Esophagus mucosa (tissue), 1 donor: ENCODE results near the gene NONO. TPM values are rescaled to one million over a fixed set of nuclear protein-coding genes. Genes with fewer than 3 reads are reported as not detected.
"Not testable (repeated sequence)": the region's sequence is repeated elsewhere in the genome, so short reads cannot be mapped to it uniquely, and the experiment has no call there.

Source experiments
- ATAC-seq: fragments of 200-7000 bp; cut with Tn5 transposase; one replicate; pipeline ENCODE4 v1.9.1; 2020
- total RNA-seq: library from RNA; stranded (reverse); gene quantifications from one replicate; pipeline ENCODE4 v1.2.4, GENCODE V29; 2023
- donor health status: DM: yes; HTN: yes; CAD: no.

Gene NONO
- total RNA-seq, 1 donor from 2014 or later, result 192 TPM

DNA sequence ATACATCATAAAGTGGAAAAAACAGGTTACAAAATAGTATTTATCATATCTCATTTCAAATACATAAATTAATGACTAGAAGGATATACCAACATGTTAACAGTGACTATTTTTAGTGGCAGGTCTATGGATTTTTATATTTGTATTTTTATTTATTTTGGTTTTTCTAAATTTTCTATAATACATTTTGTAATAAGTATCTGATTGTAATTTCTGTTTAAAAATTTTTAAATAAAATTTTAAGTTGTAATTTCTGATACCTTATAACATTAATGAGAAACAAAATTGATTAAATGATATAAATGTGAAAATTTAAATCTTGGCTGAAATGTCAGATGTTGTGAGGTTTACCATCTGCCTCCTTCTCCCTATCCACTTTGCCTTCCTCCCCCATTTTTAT lies 2.5 kb downstream of the NONO start:
- no peak for ATAC-seq

DNA sequence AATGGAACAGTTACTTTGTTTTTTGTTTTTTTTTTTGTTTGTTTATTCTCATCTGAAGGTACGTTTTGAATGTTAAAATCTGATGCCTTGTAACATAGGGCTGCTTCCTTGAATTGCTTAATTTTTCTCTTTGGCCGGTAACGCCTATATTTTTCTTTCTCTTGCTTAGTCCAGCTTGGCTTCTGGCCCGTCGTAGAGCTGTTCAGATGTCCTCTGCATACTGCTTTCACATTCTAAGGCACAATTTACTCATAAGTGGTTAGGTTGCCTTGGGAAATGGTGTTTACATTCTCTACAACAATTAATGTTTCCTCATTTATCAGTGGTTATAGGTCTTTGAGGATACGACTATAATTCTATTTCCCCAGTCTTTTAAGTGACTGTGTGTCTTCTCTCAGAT lies 7.9 kb downstream of the NONO start:
- ATAC-seq, result no peak

DNA sequence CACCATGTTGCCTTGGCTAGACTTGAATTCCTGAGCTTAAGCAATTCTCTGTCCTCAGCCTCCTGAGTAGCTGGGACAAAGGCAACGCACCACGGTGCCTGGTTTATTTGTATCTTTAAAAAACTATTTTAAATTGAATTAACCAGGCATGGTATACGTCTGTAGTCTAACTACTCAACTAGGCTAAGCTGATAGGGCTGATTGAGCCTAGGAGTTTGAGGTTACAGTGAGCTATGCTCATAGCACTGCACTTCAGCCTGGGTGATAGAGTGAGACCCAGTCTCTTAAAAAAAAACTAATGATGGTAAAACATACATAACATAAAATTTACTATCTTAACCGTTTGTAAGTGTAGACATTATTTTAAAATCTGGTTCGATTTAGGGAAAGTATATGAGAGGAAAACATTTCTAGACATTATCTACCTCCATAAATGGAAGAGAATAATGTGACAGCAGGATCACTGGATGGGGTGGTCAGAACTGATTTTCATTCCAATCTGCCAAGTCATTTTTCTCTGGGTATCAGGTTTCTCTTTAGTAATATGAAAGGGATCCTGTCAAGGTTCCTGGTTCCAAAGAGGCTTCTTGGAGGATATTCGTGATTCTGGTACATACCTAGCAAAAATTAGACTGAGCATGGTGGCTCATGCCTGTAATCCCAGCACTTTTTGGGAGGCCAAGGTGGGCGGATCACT lies 9.4 kb downstream of the NONO start:
- no peak for ATAC-seq

DNA sequence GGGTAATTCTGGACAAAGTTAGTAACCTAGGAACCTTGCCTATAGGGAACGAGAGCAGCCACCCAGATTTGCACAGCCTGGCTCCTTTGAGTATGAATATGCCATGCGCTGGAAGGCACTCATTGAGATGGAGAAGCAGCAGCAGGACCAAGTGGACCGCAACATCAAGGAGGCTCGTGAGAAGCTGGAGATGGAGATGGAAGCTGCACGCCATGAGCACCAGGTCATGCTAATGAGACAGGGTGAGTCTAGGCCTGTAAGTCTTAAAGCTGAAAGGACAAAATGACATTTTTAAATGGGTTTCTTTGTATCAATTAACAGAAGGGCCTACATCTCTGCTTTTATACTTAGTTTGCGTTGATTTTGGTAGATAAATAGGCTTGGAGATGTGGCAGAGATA lies 13.4 kb downstream of the NONO start:
- ATAC-seq, result no peak

DNA sequence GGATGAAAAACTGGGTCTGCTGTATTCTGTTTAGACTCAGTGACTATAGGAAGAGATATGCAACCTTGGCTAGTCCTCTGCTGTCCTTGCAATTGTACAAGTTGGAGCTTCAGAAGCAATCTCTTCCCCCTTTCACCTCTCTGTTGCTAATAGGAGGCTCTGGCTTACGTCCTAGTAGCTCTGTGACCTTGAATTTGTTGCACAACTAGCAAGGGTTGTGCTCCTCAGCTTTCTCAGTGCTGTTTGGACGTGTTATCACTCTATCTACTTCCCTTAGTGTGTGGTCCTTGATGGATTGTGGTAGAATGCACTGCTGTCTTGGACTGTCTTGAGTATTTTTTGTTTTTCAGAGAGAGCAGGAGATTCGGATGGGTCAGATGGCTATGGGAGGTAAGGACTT lies 14.7 kb downstream of the NONO start:
- no peak for ATAC-seq

DNA sequence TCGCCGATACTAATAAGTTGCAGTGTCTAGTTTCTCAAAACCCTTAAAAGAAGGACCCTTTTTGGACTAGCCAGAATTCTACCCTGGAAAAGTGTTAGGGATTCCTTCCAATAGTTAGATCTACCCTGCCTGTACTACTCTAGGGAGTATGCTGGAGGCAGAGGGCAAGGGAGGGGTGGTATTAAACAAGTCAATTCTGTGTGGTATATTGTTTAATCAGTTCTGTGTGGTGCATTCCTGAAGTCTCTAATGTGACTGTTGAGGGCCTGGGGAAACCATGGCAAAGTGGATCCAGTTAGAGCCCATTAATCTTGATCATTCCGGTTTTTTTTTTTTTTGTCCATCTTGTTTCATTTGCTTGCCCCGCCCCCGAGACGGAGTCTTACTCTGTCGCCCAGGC lies 16.6 kb downstream of the NONO start:
- ATAC-seq, result not testable (repeated sequence)

DNA sequence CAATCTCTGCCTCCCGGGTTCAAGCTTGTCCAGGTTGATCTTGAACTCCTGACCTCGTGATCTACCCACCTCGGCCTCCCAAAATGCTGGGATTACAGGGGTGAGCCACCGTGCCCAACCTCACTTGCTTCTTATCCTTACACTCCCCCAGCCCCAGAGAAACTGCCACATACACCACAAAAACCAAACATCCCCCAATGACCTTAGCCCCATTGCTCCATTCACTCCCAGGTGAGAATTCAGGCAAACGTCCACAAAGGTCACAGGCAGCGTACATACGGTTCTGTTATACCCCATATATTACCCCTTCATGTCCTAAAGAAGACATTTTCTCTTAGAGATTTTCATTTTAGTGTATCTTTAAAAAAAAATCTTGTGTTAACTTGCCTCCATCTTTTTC lies 17.1 kb downstream of the NONO start:
- ATAC-seq, result not testable (repeated sequence)

DNA sequence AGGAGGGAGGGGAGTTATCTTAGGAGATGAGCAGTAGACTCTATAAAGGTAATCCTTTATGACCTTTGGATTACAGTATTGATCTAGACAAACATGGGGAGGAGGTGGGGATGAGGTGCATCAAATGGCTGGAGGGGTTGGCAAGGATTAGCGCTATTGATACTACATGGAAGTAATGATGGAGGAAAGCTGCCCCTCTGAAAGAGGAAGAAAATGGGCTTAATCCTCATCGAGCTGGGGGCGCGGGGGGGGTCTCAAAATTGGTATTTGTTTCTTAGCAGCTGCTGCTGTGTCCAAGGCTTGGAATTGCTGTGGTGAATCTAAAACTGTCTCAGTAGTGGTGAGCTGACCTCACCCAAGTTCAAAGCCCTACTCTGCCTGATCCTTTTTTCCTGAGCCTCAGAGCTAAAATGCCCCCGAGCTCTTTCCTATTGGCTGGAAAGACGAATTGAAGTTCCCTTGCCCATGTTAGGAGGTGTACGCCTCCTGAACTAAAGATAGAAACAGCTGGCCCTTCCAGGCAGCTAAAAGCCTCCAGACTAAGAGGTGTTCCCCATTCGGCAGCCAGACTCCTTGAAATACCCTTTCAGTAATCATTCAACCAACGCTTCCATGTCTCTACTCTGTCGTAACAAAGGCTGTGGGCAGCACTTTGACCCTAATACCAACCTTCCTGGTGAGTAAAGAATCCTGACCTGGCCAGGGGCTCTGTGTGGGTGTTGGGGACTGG lies 17.9 kb downstream of the NONO start, which contains the start of gene ITGB1BP2:
ITGB1BP2 (plus strand) TSS at position 556 of the 730 bp plus-strand sequence; CDS start at position 613, 57 bp downstream.
- ATAC-seq, result no peak

DNA sequence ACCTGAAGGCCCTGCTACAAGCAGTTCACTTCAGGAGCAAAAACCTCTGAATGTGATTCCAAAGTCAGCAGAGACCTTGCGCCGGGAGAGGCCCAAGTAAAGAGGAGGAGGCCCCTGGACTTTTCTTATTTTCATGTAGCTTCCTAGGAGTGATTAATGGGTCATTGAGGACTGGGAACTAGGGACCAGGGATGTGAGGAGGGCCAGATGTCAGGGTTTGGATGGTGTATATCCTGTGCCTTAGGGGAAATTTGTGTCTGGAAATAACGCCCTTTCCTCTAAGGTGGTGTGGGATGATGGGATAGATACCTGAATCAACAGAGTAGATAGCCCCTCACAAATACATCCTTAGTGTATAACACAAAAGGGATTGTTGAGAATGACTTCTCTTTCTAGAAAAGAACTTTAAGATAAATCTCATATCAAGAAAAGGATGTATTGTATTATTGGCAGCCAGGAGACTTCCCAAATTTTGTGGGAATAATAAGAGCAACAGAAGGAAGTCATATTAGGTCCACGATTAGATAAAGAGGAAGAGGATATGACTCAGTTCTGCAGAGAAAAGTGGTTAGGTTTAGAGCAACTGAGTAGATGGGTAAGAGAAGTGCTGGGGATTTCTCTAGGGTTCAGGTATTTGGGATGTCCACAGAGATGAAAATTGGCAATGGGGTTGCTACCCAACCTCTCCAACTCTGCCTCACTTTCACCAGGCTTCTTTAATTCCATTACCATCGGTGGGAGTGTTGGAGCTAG lies 19.2 kb downstream of the NONO start:
- no peak for ATAC-seq

DNA sequence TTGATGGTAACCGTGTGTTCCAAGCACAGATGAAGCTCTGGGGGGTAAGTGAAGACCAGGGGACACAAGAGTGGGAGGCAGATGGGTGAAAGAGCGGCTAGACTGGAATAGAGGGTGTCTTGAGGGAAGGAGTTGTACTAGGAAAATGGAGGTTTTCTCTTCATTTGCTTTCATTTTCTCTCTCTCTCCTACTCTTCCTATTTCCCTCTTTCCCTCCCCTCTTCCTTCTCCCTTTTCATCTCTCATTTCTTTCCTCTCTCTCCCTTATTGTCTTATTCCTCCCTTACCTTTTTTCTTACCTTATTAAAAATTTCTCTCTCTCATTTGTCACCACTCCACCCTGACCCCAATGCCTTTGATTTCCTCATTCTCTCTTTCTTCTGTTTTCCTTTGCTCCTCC lies 21.1 kb downstream of the NONO start:
- no peak for ATAC-seq

DNA sequence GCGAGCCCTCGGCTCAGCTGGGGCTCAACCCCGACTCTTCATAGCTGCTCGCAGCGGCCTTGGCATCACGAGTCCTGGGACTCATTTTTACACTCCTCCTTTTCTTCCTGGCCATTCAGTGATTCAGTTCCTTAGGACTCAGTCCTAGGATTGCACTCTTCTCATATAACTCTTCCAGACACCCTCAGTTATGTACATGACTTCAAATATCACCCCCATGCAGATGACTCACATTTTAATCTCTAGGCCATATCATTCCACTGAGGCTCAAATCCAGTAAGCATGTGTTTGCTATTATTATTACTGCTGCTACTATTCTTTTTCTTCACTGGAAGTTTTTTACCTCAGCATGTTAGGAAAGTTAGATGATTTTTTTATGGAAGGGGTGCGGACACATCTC lies 32.5 kb downstream of the NONO start:
- ATAC-seq, result no peak

DNA sequence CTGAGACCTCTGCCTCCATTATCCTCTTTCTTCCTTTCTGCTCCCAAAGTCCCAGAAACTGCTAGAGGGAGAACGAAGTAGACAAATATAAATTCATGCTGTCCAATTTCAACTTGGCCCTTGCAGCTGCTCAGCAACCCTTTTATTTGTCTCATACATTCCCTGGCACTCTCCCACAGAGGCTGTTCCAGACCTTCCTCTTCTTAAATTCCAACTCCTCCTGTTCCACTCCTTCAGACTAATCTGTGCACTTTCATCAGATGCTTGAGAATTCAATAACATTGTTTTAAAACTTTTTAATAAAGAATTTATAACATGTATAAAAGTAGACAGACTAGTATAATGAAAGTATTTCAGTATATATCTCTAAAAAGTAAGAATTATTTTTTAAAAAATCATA lies 33.5 kb downstream of the NONO start:
- not testable (repeated sequence) for ATAC-seq

DNA sequence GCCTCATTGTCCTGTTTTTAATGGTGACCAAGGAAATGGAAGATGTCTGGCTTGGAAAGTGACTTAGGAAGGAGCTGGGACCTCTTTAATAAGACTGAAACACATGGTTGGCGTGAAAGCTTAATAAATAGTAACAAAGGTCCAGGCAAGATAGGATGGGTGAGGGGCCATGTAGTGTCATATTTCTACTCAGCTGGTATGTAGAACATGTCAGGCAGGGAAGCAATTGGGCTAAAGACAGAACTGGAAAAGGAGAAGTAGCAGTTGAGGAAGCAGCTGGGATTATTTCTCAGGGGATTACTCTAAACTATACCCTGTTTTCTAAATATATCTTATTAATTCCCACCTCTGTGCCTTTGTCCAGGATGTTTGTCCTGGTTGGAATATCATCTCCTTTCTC lies 36.7 kb downstream of the NONO start:
- ATAC-seq, result no peak

DNA sequence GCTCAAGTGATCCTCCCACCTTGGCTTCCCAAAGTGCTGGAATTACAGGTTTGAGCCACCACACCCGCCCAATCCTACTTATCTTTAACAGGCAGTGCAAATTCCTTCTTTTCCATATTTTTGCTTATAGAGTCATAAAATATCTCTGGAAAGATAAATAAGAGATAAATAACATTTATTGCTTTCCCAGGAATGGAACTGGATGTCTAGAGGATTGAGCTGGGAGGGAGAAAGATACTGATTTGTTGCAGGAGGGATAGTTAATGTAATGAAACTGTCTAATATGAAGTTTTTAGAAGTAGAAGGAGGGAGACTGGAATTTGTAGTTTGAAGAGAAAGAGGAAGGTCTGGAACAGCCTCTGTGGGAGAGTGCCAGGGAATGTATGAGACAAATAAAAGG lies 38.3 kb downstream of the NONO start:
- no peak for ATAC-seq

DNA sequence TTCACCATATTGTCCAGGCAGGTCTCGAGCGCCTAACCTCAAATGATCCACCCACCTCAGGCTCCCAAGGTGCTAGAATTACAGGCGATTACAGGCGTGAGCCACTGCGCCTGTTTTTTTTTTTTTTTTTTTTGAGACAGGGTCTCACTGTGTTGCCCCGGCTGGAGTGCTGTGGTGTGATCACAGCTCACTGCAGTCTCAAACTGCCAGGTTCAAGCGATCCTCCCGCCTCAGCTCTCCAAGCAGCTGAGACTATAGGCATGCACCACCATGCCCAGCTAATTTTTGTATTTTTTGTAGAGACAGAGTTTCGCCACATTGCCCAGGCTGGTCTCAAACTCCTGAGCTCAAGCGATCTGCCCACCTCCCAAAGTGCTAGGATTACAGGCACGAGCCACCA lies 41.0 kb downstream of the NONO start:
- ATAC-seq, result not testable (repeated sequence)

DNA sequence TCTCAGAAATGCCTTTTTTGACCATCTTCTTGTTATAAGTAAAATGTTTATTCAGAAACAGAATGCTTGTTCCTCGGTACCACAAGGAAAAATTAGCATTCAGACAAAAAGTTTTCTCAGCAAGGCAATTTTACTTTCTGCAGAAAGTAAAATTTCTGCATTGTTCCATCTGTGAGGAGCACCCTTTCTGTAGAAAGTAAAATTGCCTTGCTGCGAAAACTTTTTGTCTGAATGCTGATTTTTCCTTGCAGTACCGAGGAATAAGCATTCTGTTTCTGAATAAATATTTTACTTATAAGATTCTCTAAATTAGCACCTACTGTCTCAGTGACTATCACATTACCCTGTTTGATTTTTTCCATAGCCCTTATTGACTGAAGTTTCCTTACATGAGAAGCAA lies 43.0 kb downstream of the NONO start:
- no peak for ATAC-seq

DNA sequence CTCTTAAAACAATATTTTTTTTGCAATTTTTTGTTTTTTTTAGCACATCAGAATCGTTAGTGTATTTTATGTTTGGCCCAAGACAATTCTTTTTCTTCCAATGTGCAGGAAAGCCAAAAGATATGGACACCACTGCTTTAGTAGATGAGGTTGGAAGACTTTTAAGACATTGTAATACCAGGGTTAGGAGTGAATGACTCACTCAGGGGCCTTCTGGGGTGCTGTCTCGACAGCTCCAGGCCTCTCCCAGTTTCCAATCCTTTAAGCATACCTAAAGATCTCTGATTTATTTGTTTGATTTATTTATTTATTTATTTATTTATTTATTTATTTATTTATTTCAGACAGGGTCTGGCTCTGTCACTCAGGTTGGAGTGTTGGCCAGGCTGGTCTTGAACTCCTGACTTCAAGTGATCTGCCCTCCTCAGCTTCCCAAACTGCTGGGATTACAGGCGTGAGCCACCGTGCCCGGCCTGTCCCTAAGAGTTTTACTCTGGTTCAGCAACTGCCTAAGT lies 65.8 kb downstream of the NONO start:
- not testable (repeated sequence) for ATAC-seq

DNA sequence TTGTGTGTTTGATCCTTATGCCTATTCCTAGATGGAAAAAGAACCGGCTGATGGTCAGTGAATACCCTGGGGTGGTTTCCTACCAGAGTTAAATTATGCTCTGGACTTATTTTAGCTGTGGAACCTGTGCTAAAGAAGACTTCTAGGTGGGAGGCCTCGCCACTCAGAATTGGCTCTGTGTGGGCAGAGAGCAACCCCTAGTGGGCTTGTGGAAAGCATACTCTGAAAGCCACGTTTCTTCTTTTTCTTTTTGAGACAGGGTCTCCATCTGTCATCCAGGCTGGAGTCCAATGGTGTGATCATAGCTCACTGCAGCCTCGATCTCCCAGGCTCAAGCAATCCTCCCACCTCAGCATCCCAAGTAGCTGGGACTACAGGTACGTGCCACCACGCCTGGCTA lies 66.4 kb downstream of the NONO start:
- ATAC-seq, result not testable (repeated sequence)

Other genes starting within 250 kb of the NONO start
- 57.3 TPM for gene SNX12, start 215.3 kb upstream of the NONO start, total RNA-seq
- gene FOXO4, start 187.8 kb upstream of the NONO start, total RNA-seq, result 6.4 TPM
- not detected for gene CXorf65, start 176.9 kb upstream of the NONO start, total RNA-seq
- gene IL2RG, start 172.1 kb upstream of the NONO start, total RNA-seq, result 1.9 TPM
- 23.3 TPM for gene MED12, start 165.0 kb upstream of the NONO start, total RNA-seq
- gene NLGN3, start 138.8 kb upstream of the NONO start, total RNA-seq, result 0.08 TPM
- 0.12 TPM for gene GJB1, start 60.4 kb upstream of the NONO start, total RNA-seq
- gene ZMYM3, start 29.5 kb upstream of the NONO start, total RNA-seq, result 8.5 TPM
- gene ITGB1BP2, start 18.1 kb downstream of the NONO start, total RNA-seq, result 0.56 TPM
- gene TAF1, start 82.7 kb downstream of the NONO start, total RNA-seq, result 16.7 TPM
- gene OGT, start 249.5 kb downstream of the NONO start, total RNA-seq, result 61.7 TPM